CD4-positive, CD25-positive, alpha-beta regulatory T cell (primary cell): ENCODE results near the gene DLAT. TPM values are rescaled to one million over a fixed set of nuclear protein-coding genes. Genes with fewer than 3 reads are reported as not detected.

Experiments used
- ATAC-seq, 2 donors: fragments of 150-1000 bp; cut with Tn5 transposase; one replicate each; pipeline ENCODE4 v1.10.0; 2021; ENCODE audit warnings: low read depth in 2 of 2, moderate number of reproducible peaks in 2 of 2, moderate library complexity in 1 of 2
- DNase-seq, 3 donors: peaks; one replicate each; pipeline versions ENCODE4 v3.0.0 to v3.0.0-alpha.2; 2012 to 2022; ENCODE audit warnings: mixed read lengths in 1 of 3
- H3K27ac ChIP-seq: one replicate; pipeline ENCODE4 v1.7.0; 2013; ENCODE audit warnings: mild to moderate bottlenecking, low read length; ENCODE audit not compliant: insufficient read depth, poor library complexity, severe bottlenecking
- H3K27me3 ChIP-seq: one replicate; pipeline ENCODE4 v1.7.0; 2013; ENCODE audit warnings: low read length; ENCODE audit not compliant: control insufficient read depth, insufficient read depth
- H3K36me3 ChIP-seq: one replicate; pipeline ENCODE4 v1.7.0; 2013; ENCODE audit warnings: mild to moderate bottlenecking, low read length, moderate library complexity; ENCODE audit not compliant: control insufficient read depth, insufficient read depth
- H3K4me1 ChIP-seq: 2 replicates; pipeline ENCODE4 v1.7.0; 2013; ENCODE audit warnings: mild to moderate bottlenecking, low read length; ENCODE audit not compliant: insufficient read depth, control insufficient read depth, poor library complexity, severe bottlenecking
- H3K4me3 ChIP-seq: one replicate; pipeline ENCODE4 v1.7.0; 2013; ENCODE audit warnings: low read depth, mild to moderate bottlenecking, low read length, moderate library complexity
- H3K9me3 ChIP-seq, 2 experiments: 1 replicate in 1 of 2; 2 replicates in 1 of 2; pipeline ENCODE4 v1.7.0; 2013; ENCODE audit warnings: low read length in 2 of 2, mild to moderate bottlenecking in 1 of 2, moderate library complexity in 1 of 2; ENCODE audit not compliant: control insufficient read depth in 2 of 2
- H3K27ac Mint-ChIP-seq, 3 donors: one replicate each; pipeline ENCODE4 v1.8.0; 2020 to 2022; ENCODE audit warnings: mild to moderate bottlenecking in 3 of 3, mixed read lengths in 3 of 3, moderate library complexity in 2 of 3
- H3K27me3 Mint-ChIP-seq: one replicate; pipeline ENCODE4 v1.8.0; 2022; ENCODE audit warnings: mild to moderate bottlenecking, mixed read lengths
- H3K36me3 Mint-ChIP-seq: one replicate; pipeline ENCODE4 v1.8.0; 2020; ENCODE audit warnings: mixed read lengths
- H3K4me1 Mint-ChIP-seq, 4 donors: one replicate each; pipeline ENCODE4 v1.8.0; 2020 to 2022; ENCODE audit warnings: mixed read lengths in 4 of 4, mild to moderate bottlenecking in 1 of 4
- H3K4me3 Mint-ChIP-seq, 4 donors: one replicate each; pipeline ENCODE4 v1.8.0; 2020 to 2022; ENCODE audit warnings: mild to moderate bottlenecking in 4 of 4, mixed read lengths in 4 of 4, moderate library complexity in 3 of 4
- H3K9me3 Mint-ChIP-seq, 7 donors: one replicate each; pipeline ENCODE4 v1.8.0; 2020 to 2022; ENCODE audit warnings: mixed read lengths in 7 of 7, mild to moderate bottlenecking in 3 of 7, moderate library complexity in 2 of 7
- polyA plus RNA-seq, 4 donors: library from polyadenylated mRNA; unstranded; fragments of 300-500 nt; fragmentation: Illumina TruSeq; gene quantifications; one replicate each; pipeline ENCODE4 v1.2.3, GENCODE V29; 2021
- total RNA-seq: library from RNA; stranded (reverse); gene quantifications from one replicate; pipeline ENCODE4 v1.2.3, GENCODE V29; 2022

DLAT gene
- total and polyA plus RNA-seq, 5 donors from 2014 or later = 16.3 to 26.8 (median 23.0) TPM

DNA sequence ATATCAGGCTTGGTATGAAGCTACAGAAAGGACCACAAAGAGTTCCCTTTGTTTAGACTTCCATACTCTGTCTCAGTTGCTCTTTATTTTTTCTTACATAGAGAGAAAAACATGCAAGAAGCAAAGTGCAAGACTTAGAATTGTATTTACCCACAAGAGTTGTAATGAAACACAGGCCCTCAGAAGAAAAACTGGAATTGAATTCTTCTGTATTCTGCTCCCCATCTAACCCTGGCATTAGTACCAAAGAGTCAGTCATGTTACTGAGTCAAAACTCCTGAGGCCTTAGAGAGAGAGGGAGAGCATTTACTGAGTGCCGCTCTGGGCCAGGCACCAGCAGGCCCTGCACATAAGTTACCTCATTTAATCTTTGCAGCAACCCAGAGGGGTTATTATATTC lies 43.9 kb upstream of the DLAT start:
- Mint-ChIP-seq H3K4me3 (no peak overlapping the region), H3K36me3 (no peaks in the 10 kb centered on the region), H3K4me1 (peaks cover 0 to 17% (median 8%) of the 10 kb centered on the region in 4 donors), H3K27me3 (peaks cover 29% of the 10 kb centered on the region), H3K27ac (no peak overlapping the region), H3K9me3 (no peaks in the 10 kb centered on the region)
- ATAC-seq (no peak), DNase-seq (no peak)
- Histone ChIP-seq H3K4me1 (peaks cover 8% of the 10 kb centered on the region), H3K9me3 (no peaks in the 10 kb centered on the region), H3K27ac (no peak overlapping the region), H3K36me3 (no peaks in the 10 kb centered on the region), H3K27me3 (peaks cover 5% of the 10 kb centered on the region), H3K4me3 (no peak overlapping the region)

DNA sequence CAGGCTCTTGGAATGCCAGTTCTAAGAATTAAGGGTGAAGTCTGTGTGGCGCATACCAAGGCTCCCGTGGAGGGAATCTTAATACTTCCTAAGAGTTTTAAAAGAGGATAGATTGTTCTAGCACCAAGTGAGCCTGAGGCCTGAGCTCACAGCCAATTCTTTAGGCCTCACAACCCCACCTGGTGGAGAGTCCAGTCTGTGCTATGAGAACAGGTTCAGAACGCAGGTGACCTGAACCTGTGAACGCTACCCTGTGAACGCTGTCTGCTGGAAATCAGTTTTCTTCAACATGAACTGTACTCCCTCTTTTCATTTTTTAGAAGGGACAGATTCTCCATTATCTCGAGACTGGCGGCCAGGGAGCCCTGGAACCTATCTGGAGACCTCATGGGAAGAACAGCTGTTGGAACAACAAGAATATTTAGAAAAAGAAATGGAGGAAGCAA lies 43.2 kb upstream of the DLAT start:
- Histone ChIP-seq H3K27me3 (peaks cover 5% of the 10 kb centered on the region), H3K36me3 (no peaks in the 10 kb centered on the region), H3K4me1 (peaks cover 8% of the 10 kb centered on the region), H3K9me3 (no peaks in the 10 kb centered on the region), H3K4me3 (no peak overlapping the region), H3K27ac (no peak overlapping the region)
- peaks cover 0 to 12% (median 8%) of the 10 kb centered on the region in 4 donors for H3K4me1 Mint-ChIP-seq
- H3K36me3 Mint-ChIP-seq = no peaks in the 10 kb centered on the region
- H3K4me3 Mint-ChIP-seq = peak overlapping the region in 1 of 4 donors; percentile 43
- no peaks in the 10 kb centered on the region for H3K9me3 Mint-ChIP-seq
- DNase-seq = peak; percentile 19 to 71 (median 36)
- peak overlapping the region in 1 of 3 donors; percentile 3 for H3K27ac Mint-ChIP-seq
- H3K27me3 Mint-ChIP-seq = peaks cover 22% of the 10 kb centered on the region
- peak; percentile 72 to 75 for ATAC-seq

DNA sequence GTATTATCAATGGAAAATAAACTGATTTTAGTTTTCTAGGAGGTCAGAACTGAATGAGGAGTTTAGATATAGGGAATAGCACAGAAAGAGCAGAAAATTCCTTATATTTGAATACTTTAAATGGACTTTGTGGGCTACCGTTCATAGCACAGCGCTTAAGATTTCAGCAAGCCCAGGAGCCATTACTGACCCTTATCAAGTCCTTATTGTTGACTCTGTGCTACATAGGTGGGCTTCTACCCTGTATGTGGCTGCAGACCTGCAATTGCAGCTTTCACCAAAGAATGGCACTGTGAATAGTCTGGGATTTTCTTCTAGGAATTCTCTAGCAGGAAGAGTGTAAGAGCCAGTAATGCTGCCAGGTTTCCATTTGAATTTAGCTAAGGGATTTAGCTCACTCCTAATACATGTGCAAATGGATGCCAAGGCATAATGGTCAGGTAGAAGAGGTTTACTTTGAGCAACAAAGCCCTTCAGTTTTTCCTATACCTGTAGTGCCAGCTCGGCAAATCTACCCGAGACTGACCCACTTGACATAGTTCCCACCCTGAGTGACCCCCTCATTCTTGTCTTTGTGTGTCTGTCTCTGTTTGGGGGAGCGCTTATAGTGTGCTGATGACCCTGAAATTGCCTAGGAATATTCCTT lies 42.5 kb upstream of the DLAT start:
- Histone ChIP-seq H3K27ac (no peak overlapping the region), H3K9me3 (no peaks in the 10 kb centered on the region), H3K4me3 (no peak overlapping the region), H3K27me3 (peaks cover 5% of the 10 kb centered on the region), H3K36me3 (no peaks in the 10 kb centered on the region), H3K4me1 (peaks cover 3% of the 10 kb centered on the region)
- Mint-ChIP-seq H3K36me3 (no peaks in the 10 kb centered on the region), H3K27ac (no peak overlapping the region), H3K4me1 (peaks cover 0 to 9% (median 6%) of the 10 kb centered on the region in 4 donors), H3K9me3 (no peaks in the 10 kb centered on the region), H3K4me3 (no peak overlapping the region), H3K27me3 (peaks cover 19% of the 10 kb centered on the region)
- ATAC-seq (no peak), DNase-seq (no peak)

DNA sequence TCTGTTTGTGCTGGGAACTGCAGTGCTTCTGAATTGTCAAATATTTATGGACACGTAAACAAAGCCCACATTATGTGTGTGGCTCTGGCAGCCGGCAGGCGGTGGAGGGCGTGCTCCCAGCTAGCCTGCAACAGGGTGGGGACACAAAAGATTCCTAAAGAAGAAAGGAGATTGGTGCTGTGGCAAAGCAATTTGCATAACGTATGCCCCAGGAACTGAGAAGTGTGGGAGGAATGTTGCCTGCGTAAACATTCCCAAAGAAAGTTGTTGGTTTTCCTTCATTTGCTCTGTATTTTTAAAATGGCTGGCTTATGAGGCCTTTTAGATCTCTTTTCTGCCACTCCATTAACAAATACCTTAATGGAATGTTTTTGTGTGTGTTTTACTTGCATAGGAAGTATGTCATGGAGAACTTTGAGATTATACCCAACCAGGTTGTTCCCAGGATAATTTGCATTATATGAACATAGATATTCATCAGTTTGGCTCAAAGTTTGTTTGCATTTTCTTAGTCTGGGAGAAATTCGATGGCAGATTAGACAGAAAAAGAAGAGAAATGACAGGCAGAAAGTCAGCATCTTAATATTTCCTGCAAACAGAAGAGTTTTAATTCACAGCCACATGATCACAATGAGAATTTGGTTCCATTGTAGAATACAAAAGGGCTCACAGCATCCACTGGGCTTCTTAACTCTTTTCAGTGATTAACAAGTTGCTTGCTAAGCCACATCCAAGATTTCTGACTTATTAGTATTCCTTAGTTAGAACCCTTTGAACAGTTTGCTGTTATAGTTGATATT lies 41.8 kb upstream of the DLAT start:
- H3K9me3 Mint-ChIP-seq = no peaks in the 10 kb centered on the region
- H3K27ac Mint-ChIP-seq = no peak overlapping the region
- H3K4me1 Mint-ChIP-seq = peaks cover 0 to 5% (median 2%) of the 10 kb centered on the region in 4 donors
- peaks cover 4% of the 10 kb centered on the region for H3K27me3 ChIP-seq
- DNase-seq (no peak), ATAC-seq (no peak)
- peaks cover 14% of the 10 kb centered on the region for H3K27me3 Mint-ChIP-seq
- no peaks in the 10 kb centered on the region for H3K4me1 ChIP-seq
- no peaks in the 10 kb centered on the region for H3K9me3 ChIP-seq
- no peaks in the 10 kb centered on the region for H3K36me3 ChIP-seq
- H3K4me3 Mint-ChIP-seq = no peak overlapping the region
- no peak overlapping the region for H3K4me3 ChIP-seq
- no peak overlapping the region for H3K27ac ChIP-seq
- H3K36me3 Mint-ChIP-seq = no peaks in the 10 kb centered on the region

DNA sequence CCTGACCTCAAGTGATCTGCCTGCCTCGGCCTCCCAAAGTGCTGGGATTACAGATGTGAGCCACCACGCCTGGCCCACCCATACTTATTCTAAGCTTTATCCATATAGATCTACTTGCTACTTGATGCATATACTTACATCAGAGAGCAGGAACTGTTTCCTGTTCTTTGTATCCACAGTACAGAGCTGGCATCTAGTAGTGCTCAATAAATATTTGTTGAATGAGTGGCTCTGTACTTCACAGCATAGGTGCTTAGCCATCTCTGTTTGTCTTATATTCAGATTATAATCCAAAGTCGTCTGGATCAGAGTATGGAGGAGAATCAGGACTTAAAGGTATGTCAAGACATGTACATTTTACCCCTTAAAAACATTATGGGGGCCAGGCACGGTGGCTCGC lies 38.6 kb upstream of the DLAT start:
- Mint-ChIP-seq H3K27me3 (no peaks in the 10 kb centered on the region), H3K4me1 (peaks cover 0 to 5% (median 1%) of the 10 kb centered on the region in 4 donors), H3K27ac (no peak overlapping the region), H3K9me3 (no peaks in the 10 kb centered on the region), H3K4me3 (no peak overlapping the region), H3K36me3 (peaks cover 1% of the 10 kb centered on the region)
- DNase-seq (no peak), ATAC-seq (no peak)
- no peaks in the 10 kb centered on the region for H3K9me3 ChIP-seq
- no peak overlapping the region for H3K27ac ChIP-seq
- H3K36me3 ChIP-seq = no peaks in the 10 kb centered on the region
- no peaks in the 10 kb centered on the region for H3K27me3 ChIP-seq
- H3K4me3 ChIP-seq = no peak overlapping the region
- H3K4me1 ChIP-seq = no peaks in the 10 kb centered on the region

DNA sequence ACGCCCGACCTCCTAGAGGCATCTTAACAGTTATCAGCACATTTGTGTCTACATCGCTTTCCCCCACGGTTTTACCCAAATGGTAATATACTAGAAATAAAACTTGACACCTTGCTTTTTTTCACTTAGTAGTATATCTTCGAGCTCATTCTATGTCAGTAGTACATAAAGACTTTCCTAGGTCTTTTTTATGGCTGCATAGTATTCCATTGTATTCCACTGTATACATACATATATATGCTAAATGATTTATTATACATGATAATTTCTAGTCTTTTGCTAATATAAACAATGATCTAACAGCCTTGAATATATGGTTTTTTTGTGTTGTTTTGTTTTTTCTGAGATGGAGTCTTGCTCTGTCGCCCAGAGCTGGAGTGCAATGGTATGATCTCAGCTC lies 34.8 kb upstream of the DLAT start:
- no peaks in the 10 kb centered on the region for H3K27me3 ChIP-seq
- H3K9me3 ChIP-seq = no peaks in the 10 kb centered on the region
- H3K4me1 Mint-ChIP-seq = no peaks in the 10 kb centered on the region
- no peaks in the 10 kb centered on the region for H3K9me3 Mint-ChIP-seq
- no peaks in the 10 kb centered on the region for H3K27me3 Mint-ChIP-seq
- ATAC-seq (no peak), DNase-seq (no peak)
- H3K27ac Mint-ChIP-seq = no peak overlapping the region
- H3K36me3 Mint-ChIP-seq = peaks cover 9% of the 10 kb centered on the region
- no peak overlapping the region for H3K4me3 Mint-ChIP-seq
- H3K4me1 ChIP-seq = no peaks in the 10 kb centered on the region
- no peak overlapping the region for H3K27ac ChIP-seq
- no peaks in the 10 kb centered on the region for H3K36me3 ChIP-seq
- H3K4me3 ChIP-seq = no peak overlapping the region

DNA sequence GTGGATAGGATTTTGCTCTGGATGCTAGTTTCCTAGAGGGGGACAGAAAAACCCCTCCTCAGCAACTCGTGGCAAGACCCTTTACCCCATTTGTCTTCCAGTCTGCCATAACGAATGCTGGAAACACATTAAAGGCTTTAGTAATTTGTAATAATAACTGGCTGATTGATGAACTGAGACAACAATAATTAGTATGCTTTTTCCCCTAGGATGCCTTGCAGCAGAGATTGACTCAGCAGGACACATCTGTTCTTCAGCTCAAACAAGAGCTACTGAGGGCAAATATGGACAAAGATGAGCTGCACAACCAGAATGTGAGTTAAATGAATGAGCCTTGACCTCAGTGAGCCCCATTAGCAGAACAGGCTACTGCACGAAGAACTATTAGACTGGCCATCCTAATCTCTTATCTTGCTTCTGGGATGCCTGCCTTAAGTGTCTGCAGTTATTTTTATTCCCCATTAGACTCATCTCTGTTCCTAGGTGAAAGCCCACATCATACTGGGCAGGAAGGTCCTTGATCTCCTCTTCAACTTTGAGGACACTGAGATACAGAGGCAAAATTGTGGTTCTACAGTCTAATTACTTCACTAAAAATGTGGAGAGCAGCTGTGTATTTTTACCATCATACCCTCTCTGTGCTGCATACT lies 32.9 kb upstream of the DLAT start:
- H3K27me3 ChIP-seq = no peaks in the 10 kb centered on the region

More for the DNA sequence above, 32.9 kb upstream of the DLAT start:
- Mint-ChIP-seq H3K27ac (no peak overlapping the region), H3K27me3 (no peaks in the 10 kb centered on the region), H3K36me3 (peaks cover 9% of the 10 kb centered on the region), H3K4me1 (no peaks in the 10 kb centered on the region), H3K4me3 (no peak overlapping the region), H3K9me3 (no peaks in the 10 kb centered on the region)
- Histone ChIP-seq H3K9me3 (no peaks in the 10 kb centered on the region), H3K27ac (no peak overlapping the region), H3K4me1 (peaks cover 3% of the 10 kb centered on the region), H3K4me3 (no peak overlapping the region), H3K36me3 (no peaks in the 10 kb centered on the region)
- ATAC-seq = no peak
- no peak for DNase-seq
